ENCODE measurements around the gene LASP1. TPM values are rescaled to one million over a fixed set of nuclear protein-coding genes. Genes with fewer than 3 reads are reported as not detected.
A peak's percentile ranks its signal among the peaks of the same experiment; 100 is the strongest.

LASP1 gene
- total and polyA plus RNA-seq, 5 donors from 2014 or later = 50.3 to 154 (median 66.1) TPM

- Mint-ChIP-seq H3K36me3 (peaks cover 4% of the 10 kb centered on the region), H3K4me3 (peak overlapping the region; percentile 95 to 99 (median 98)), H3K27me3 (peaks cover 21% of the 10 kb centered on the region), H3K9me3 (peaks cover 0 to 2% (median 0%) of the 10 kb centered on the region in 7 donors), H3K4me1 (peaks cover 8 to 79% (median 57%) of the 10 kb centered on the region in 4 donors), H3K27ac (peak overlapping the region; percentile 96 to 98 (median 97))
- DNase-seq (peak in 1 of 3 donors; percentile 51), ATAC-seq (ENCODE audit: low read depth in 2 of 2) (no peak)
- Histone ChIP-seq H3K9me3 (ENCODE audit: control insufficient read depth in 2 of 2, low read length in 2 of 2) (no peaks in the 10 kb centered on the region), H3K36me3 (ENCODE audit: control insufficient read depth, insufficient read depth, low read length) (peaks cover 4% of the 10 kb centered on the region), H3K27me3 (ENCODE audit: control insufficient read depth, insufficient read depth, low read length) (no peaks in the 10 kb centered on the region), H3K4me1 (ENCODE audit: control insufficient read depth, insufficient read depth, low read length, poor library complexity, severe bottlenecking) (peaks cover 76% of the 10 kb centered on the region), H3K4me3 (ENCODE audit: low read depth, low read length) (peak overlapping the region; percentile 84), H3K27ac (ENCODE audit: insufficient read depth, low read length, poor library complexity, severe bottlenecking) (peak overlapping the region; percentile 86)
These were observed 2.2 kb downstream of the LASP1 start for GRCh38 chr17:38872027-38872511.

- Mint-ChIP-seq H3K27ac (peak overlapping the region; percentile 96 to 98 (median 97)), H3K27me3 (peaks cover 21% of the 10 kb centered on the region), H3K4me3 (peak overlapping the region; percentile 95 to 99 (median 98)), H3K9me3 (peaks cover 0 to 2% (median 0%) of the 10 kb centered on the region in 7 donors), H3K4me1 (peaks cover 1 to 80% (median 55%) of the 10 kb centered on the region in 4 donors), H3K36me3 (peaks cover 5% of the 10 kb centered on the region)
- H3K9me3 ChIP-seq (ENCODE audit: control insufficient read depth in 2 of 2, low read length in 2 of 2) = no peaks in the 10 kb centered on the region
- peak overlapping the region; percentile 84 for H3K4me3 ChIP-seq (ENCODE audit: low read depth, low read length)
- peaks cover 6% of the 10 kb centered on the region for H3K36me3 ChIP-seq (ENCODE audit: control insufficient read depth, insufficient read depth, low read length)
- no peak for DNase-seq
- no peak for ATAC-seq (ENCODE audit: low read depth in 2 of 2)
- H3K27ac ChIP-seq (ENCODE audit: insufficient read depth, low read length, poor library complexity, severe bottlenecking) = peak overlapping the region; percentile 86
- peaks cover 83% of the 10 kb centered on the region for H3K4me1 ChIP-seq (ENCODE audit: control insufficient read depth, insufficient read depth, low read length, poor library complexity, severe bottlenecking)
- H3K27me3 ChIP-seq (ENCODE audit: control insufficient read depth, insufficient read depth, low read length) = no peaks in the 10 kb centered on the region
These were observed 3.0 kb downstream of the LASP1 start for GRCh38 chr17:38872671-38873385.

DNA sequence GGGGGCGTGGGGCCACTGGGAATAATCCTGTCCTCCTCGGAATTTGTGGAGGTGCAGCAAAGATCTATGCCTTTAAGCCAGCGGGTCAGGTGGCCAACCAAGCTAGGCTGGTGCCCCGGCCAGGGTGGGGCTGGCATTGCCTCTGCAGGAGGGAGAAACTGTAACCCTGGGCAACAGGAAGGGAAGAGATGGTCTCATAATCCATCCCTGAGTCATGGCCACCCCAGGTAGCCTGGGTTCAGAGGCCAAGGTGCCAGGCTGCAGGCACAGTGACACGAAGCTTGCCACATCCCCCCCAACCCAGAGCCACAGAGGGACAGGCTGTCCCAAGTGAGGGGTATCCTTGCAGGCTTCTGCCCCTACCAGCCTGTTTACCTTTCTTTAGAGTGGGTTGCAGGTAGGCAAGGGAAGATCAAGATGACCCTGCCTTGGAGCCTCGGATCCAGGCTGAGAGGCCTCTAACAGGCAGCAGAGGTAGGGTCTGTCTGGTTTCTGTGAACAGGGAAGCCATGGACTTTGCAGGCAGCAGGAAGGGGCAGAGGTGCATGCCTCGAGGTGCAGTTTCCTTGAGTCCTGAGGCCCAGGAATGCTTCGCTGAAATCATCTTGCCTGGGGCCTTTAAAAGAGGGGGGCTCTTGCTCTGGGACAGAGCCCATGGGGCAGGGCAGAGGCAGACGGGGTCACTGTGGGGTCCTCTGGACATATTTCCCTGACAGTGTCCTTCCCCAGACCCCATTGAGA lies 4.0 kb downstream of the LASP1 start:
- H3K4me1 ChIP-seq (ENCODE audit: control insufficient read depth, insufficient read depth, low read length, poor library complexity, severe bottlenecking) = peaks cover 80% of the 10 kb centered on the region
- no peaks in the 10 kb centered on the region for H3K27me3 ChIP-seq (ENCODE audit: control insufficient read depth, insufficient read depth, low read length)
- H3K27ac ChIP-seq (ENCODE audit: insufficient read depth, low read length, poor library complexity, severe bottlenecking) = peak overlapping the region; percentile 86
- H3K4me1 Mint-ChIP-seq = peaks cover 0 to 80% (median 57%) of the 10 kb centered on the region in 4 donors
- ATAC-seq (ENCODE audit: low read depth in 2 of 2) (no peak), DNase-seq (no peak)
- H3K9me3 Mint-ChIP-seq = peaks cover 0 to 2% (median 0%) of the 10 kb centered on the region in 7 donors
- H3K27me3 Mint-ChIP-seq = peaks cover 20% of the 10 kb centered on the region
- H3K36me3 ChIP-seq (ENCODE audit: control insufficient read depth, insufficient read depth, low read length) = peaks cover 16% of the 10 kb centered on the region
- H3K27ac Mint-ChIP-seq = peak overlapping the region in 2 of 3 donors; percentile 71 to 97
- no peaks in the 10 kb centered on the region for H3K9me3 ChIP-seq (ENCODE audit: control insufficient read depth in 2 of 2, low read length in 2 of 2)
- H3K36me3 Mint-ChIP-seq = peaks cover 13% of the 10 kb centered on the region
- no peak overlapping the region for H3K4me3 ChIP-seq (ENCODE audit: low read depth, low read length)
- H3K4me3 Mint-ChIP-seq = peak overlapping the region; percentile 55 to 99 (median 77)

GRCh38 chr17:38874505-38875400 lies 4.9 kb downstream of the LASP1 start:
- no peaks in the 10 kb centered on the region for H3K9me3 Mint-ChIP-seq
- H3K36me3 Mint-ChIP-seq = peaks cover 17% of the 10 kb centered on the region
- peak overlapping the region; percentile 86 for H3K27ac ChIP-seq (ENCODE audit: insufficient read depth, low read length, poor library complexity, severe bottlenecking)
- H3K9me3 ChIP-seq (ENCODE audit: control insufficient read depth in 2 of 2, low read length in 2 of 2) = no peaks in the 10 kb centered on the region
- H3K4me3 Mint-ChIP-seq = peak overlapping the region; percentile 52 to 99 (median 79)
- H3K27me3 ChIP-seq (ENCODE audit: control insufficient read depth, insufficient read depth, low read length) = no peaks in the 10 kb centered on the region
- ATAC-seq (ENCODE audit: low read depth in 2 of 2) (no peak), DNase-seq (no peak)
- H3K4me1 ChIP-seq (ENCODE audit: control insufficient read depth, insufficient read depth, low read length, poor library complexity, severe bottlenecking) = peaks cover 81% of the 10 kb centered on the region
- no peak overlapping the region for H3K4me3 ChIP-seq (ENCODE audit: low read depth, low read length)
- H3K4me1 Mint-ChIP-seq = peaks cover 0 to 84% (median 59%) of the 10 kb centered on the region in 4 donors
- peaks cover 26% of the 10 kb centered on the region for H3K36me3 ChIP-seq (ENCODE audit: control insufficient read depth, insufficient read depth, low read length)
- peaks cover 13% of the 10 kb centered on the region for H3K27me3 Mint-ChIP-seq
- peak overlapping the region; percentile 71 to 92 (median 83) for H3K27ac Mint-ChIP-seq

DNA sequence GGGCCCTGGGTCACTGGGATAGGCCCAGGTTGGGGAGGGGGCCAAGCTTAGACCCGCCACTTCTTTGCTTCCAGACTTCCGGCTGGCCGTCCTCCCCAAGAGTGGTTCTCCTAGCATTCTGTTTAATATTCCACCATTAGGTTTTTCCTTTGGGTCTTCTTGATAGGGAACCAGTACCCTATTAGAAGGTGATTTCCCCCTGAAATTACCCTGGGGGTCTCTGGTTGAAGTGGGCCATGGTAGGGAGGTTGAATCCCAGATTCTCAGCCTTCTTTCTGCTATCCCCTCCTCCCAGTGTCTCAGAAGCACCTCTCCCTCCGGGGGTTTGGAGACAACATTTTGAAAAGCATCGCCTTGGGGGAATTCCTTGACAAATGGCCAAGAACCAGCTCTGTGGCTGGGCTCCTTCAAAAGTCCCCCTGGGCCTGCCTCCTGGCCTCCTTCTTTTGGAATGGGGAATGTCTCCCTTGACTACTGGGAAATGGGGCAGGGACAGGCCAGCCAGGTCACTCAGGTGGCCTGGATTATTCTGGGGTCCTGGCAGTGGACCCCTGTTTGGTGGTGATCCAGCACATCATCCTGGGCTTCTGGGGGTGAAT lies 5.7 kb downstream of the LASP1 start:
- H3K9me3 Mint-ChIP-seq = no peaks in the 10 kb centered on the region
- Histone ChIP-seq H3K4me1 (ENCODE audit: control insufficient read depth, insufficient read depth, low read length, poor library complexity, severe bottlenecking) (peaks cover 90% of the 10 kb centered on the region), H3K27me3 (ENCODE audit: control insufficient read depth, insufficient read depth, low read length) (no peaks in the 10 kb centered on the region), H3K9me3 (ENCODE audit: control insufficient read depth in 2 of 2, low read length in 2 of 2) (no peaks in the 10 kb centered on the region), H3K36me3 (ENCODE audit: control insufficient read depth, insufficient read depth, low read length) (peaks cover 34% of the 10 kb centered on the region), H3K4me3 (ENCODE audit: low read depth, low read length) (no peak overlapping the region), H3K27ac (ENCODE audit: insufficient read depth, low read length, poor library complexity, severe bottlenecking) (peak overlapping the region; percentile 53)
- peaks cover 13% of the 10 kb centered on the region for H3K27me3 Mint-ChIP-seq
- peaks cover 17% of the 10 kb centered on the region for H3K36me3 Mint-ChIP-seq
- peaks cover 0 to 92% (median 61%) of the 10 kb centered on the region in 4 donors for H3K4me1 Mint-ChIP-seq
- H3K4me3 Mint-ChIP-seq = peak overlapping the region; percentile 52 to 88 (median 69)
- H3K27ac Mint-ChIP-seq = peak overlapping the region in 2 of 3 donors; percentile 67 to 83
- no peak for ATAC-seq (ENCODE audit: low read depth in 2 of 2)
- no peak for DNase-seq

GRCh38 chr17:38877130-38877851 lies 7.4 kb downstream of the LASP1 start:
- H3K27ac Mint-ChIP-seq = peak overlapping the region; percentile 67 to 80 (median 76)
- no peaks in the 10 kb centered on the region for H3K9me3 Mint-ChIP-seq
- H3K27me3 Mint-ChIP-seq = no peaks in the 10 kb centered on the region
- peaks cover 0 to 94% (median 60%) of the 10 kb centered on the region in 4 donors for H3K4me1 Mint-ChIP-seq
- ATAC-seq (ENCODE audit: low read depth in 2 of 2) (peak; percentile 55 to 57), DNase-seq (peak in 2 of 3 donors; percentile 29 to 68)
- H3K27me3 ChIP-seq (ENCODE audit: control insufficient read depth, insufficient read depth, low read length) = no peaks in the 10 kb centered on the region
- peaks cover 43% of the 10 kb centered on the region for H3K36me3 ChIP-seq (ENCODE audit: control insufficient read depth, insufficient read depth, low read length)
- peak overlapping the region; percentile 13 for H3K4me3 ChIP-seq (ENCODE audit: low read depth, low read length)
- H3K4me3 Mint-ChIP-seq = peak overlapping the region in 3 of 4 donors; percentile 52 to 78 (median 68)
- peaks cover 91% of the 10 kb centered on the region for H3K4me1 ChIP-seq (ENCODE audit: control insufficient read depth, insufficient read depth, low read length, poor library complexity, severe bottlenecking)
- no peaks in the 10 kb centered on the region for H3K9me3 ChIP-seq (ENCODE audit: control insufficient read depth in 2 of 2, low read length in 2 of 2)
- peak overlapping the region; percentile 60 for H3K27ac ChIP-seq (ENCODE audit: insufficient read depth, low read length, poor library complexity, severe bottlenecking)
- H3K36me3 Mint-ChIP-seq = peaks cover 23% of the 10 kb centered on the region
